ENCODE results near the gene ATP6V1A.

- TF ChIP-seq CTCF (IDR thresholded peaks at IDR 0.05) (no peak), POLR2A (IDR thresholded peaks at IDR 0.05) (no peak)
Observed at GRCh38 chr3:113819866-113820265, 73.0 kb downstream of the ATP6V1A start.

Data from Peyer's patch (tissue), 4 donors.